HCT116 (cell line): ENCODE results near the gene CTSH. TPM values are rescaled to one million over a fixed set of nuclear protein-coding genes. Genes with fewer than 3 reads are reported as not detected.

Experiments
- ATAC-seq: fragments of 200-7000 bp; cut with Tn5 transposase; 2 replicates; pipeline ENCODE4 v1.9.1; 2020; ENCODE audit warnings: mild to moderate bottlenecking, moderate library complexity
- BruUV-seq: library from RNA; stranded (reverse); fragments of 400-500 nt; replicated peaks from 2 replicates; lab custom pipeline; 2021; lab: Mats Ljungman, UMichigan
- CTCF ChIA-PET: fragments of 300-600 bp; sonication (Branson Sonifier 250); formaldehyde crosslinking; loops from one replicate; lab custom pipeline; 2021; ENCODE audit warnings: antibody characterized with exemption; lab: Charles Lee
- POLR2A ChIA-PET: fragments of 300-600, 350-600 bp; sonication (Branson Sonifier 250); formaldehyde crosslinking; loops from one replicate; lab custom pipeline; 2021; ENCODE audit warnings: antibody characterized with exemption; lab: Charles Lee
- RAD21 ChIA-PET, 2 experiments: fragments of 300-600 bp; sonication (Branson Sonifier 250); formaldehyde crosslinking; loops; one replicate each; lab custom pipeline; 2023; ENCODE audit warnings: low total read pairs in 2 of 2; ENCODE audit not compliant: uncharacterized antibody in 2 of 2, unreplicated experiment in 2 of 2, low non-redundant PET in 1 of 2; lab: Charles Lee
- DNase-seq: peaks from one replicate; pipeline ENCODE4 v3.0.0-alpha.2; 2010; ENCODE audit warnings: low read depth, low spot score
- H2AFZ ChIP-seq: fragments of 200-600 bp; shearing (Covaris generic), sonication (generic); 2 replicates; pipeline ENCODE4 v1.6.1; 2017; ENCODE audit warnings: low read depth, mixed run types, mixed read lengths, antibody characterized with exemption, low read length; ENCODE audit not compliant: poor library complexity, severe bottlenecking
- H3K27ac ChIP-seq: 2 replicates; pipeline ENCODE4 v1.5.1; 2012; ENCODE audit warnings: low read depth, low read length
- H3K27me3 ChIP-seq: fragments of 200-600 bp; sonication (generic); 2 replicates; pipeline ENCODE4 v1.6.1; 2016; ENCODE audit warnings: mixed run types, low read length, mixed read lengths; ENCODE audit not compliant: insufficient read depth
- H3K36me3 ChIP-seq, 2 experiments: fragments of 200-500 bp in 1 of 2; fragments of 200-600 bp in 1 of 2; sonication (Bioruptor generic) in 1 of 2; sonication (generic) in 1 of 2; 2 replicates each; pipeline versions ENCODE4 v1.5.1 to v1.6.1; 2014 to 2016; ENCODE audit warnings: low read length in 2 of 2, inconsistent platforms in 1 of 2, mixed read lengths in 1 of 2, mixed run types in 1 of 2; ENCODE audit not compliant: insufficient read depth in 2 of 2, control insufficient read depth in 1 of 2
- H3K4me1 ChIP-seq, 2 experiments: fragments of 200-600 bp in 1 of 2; sonication (generic) in 1 of 2; 2 replicates each; pipeline versions ENCODE4 v1.5.1 to v1.6.1; 2012 to 2017; ENCODE audit warnings: low read length in 2 of 2, inconsistent platforms in 1 of 2, mild to moderate bottlenecking in 1 of 2, mixed read lengths in 1 of 2, mixed run types in 1 of 2, moderate library complexity in 1 of 2; ENCODE audit not compliant: insufficient read depth in 2 of 2, control insufficient read depth in 1 of 2
- H3K4me2 ChIP-seq: fragments of 200-600 bp; sonication (generic); 2 replicates; pipeline ENCODE4 v1.6.1; 2017; ENCODE audit warnings: mixed run types, low read length, mixed read lengths
- H3K4me3 ChIP-seq, 2 experiments: fragments of 200-600 bp in 1 of 2; sonication (generic) in 1 of 2; replicated peaks in 1 of 2; 2 replicates each; pipeline ENCODE4 v1.5.1; 2011 to 2016; ENCODE audit warnings: low read length in 2 of 2, control low read depth in 1 of 2, low read depth in 1 of 2, mild to moderate bottlenecking in 1 of 2, mixed read lengths in 1 of 2, mixed run types in 1 of 2
- H3K79me2 ChIP-seq: fragments of 200-600 bp; sonication (generic); 2 replicates; pipeline ENCODE4 v1.6.1; 2017; ENCODE audit warnings: mild to moderate bottlenecking, mixed run types, low read length, moderate library complexity, mixed read lengths; ENCODE audit not compliant: insufficient read depth
- H3K9ac ChIP-seq: fragments of 200-600 bp; sonication (generic); 2 replicates; pipeline ENCODE4 v1.6.1; 2016; ENCODE audit warnings: low read length, mixed read lengths
- H3K9me2 ChIP-seq: fragments of 200-600 bp; sonication (generic), shearing (Covaris generic); 2 replicates; pipeline ENCODE4 v1.6.1; 2017; ENCODE audit warnings: mixed run types, mild to moderate bottlenecking, moderate library complexity; ENCODE audit not compliant: insufficient read depth
- H3K9me3 ChIP-seq, 2 experiments: fragments of 200-500 bp in 1 of 2; fragments of 200-600 bp in 1 of 2; sonication (Bioruptor generic) in 1 of 2; sonication (generic) in 1 of 2; 2 replicates each; pipeline ENCODE4 v1.6.1; 2014 to 2017; ENCODE audit warnings: low read length in 2 of 2, mixed read lengths in 2 of 2, inconsistent platforms in 1 of 2, low read depth in 1 of 2, mild to moderate bottlenecking in 1 of 2, mixed run types in 1 of 2, moderate library complexity in 1 of 2; ENCODE audit not compliant: control insufficient read depth in 1 of 2, insufficient read depth in 1 of 2
- H4K20me1 ChIP-seq: fragments of 200-600 bp; sonication (generic), shearing (Covaris generic); 2 replicates; pipeline ENCODE4 v1.6.1; 2017; ENCODE audit warnings: mixed run types, mild to moderate bottlenecking, moderate library complexity; ENCODE audit not compliant: insufficient read depth
- CBX3 ChIP-seq: IDR thresholded peaks from 2 replicates; pipeline ENCODE4 v1.6.1; 2012; ENCODE audit warnings: low read depth
- CEBPB ChIP-seq: IDR thresholded peaks from 2 replicates; pipeline ENCODE4 v1.6.1; 2012; ENCODE audit warnings: low read depth
- CTCF ChIP-seq, 3 experiments: fragments of 200-600 bp in 1 of 3; sonication (generic) in 1 of 3; IDR thresholded peaks in 2 of 3; conservative IDR thresholded peaks in 1 of 3; 2 replicates each; pipeline ENCODE4 v1.5.1; 2012 to 2017; ENCODE audit warnings: low read depth in 2 of 3, low read length in 2 of 3, antibody characterized with exemption in 1 of 3, borderline replicate concordance in 1 of 3, control low read depth in 1 of 3, mild to moderate bottlenecking in 1 of 3, mixed read lengths in 1 of 3, mixed run types in 1 of 3, moderate library complexity in 1 of 3; ENCODE audit not compliant: insufficient read depth in 1 of 3
- EGR1 ChIP-seq: IDR thresholded peaks from 2 replicates; pipeline ENCODE4 v1.6.1; 2012; ENCODE audit warnings: low read depth
- EZH2phosphoT487 ChIP-seq: fragments of 200-600 bp; IDR thresholded peaks from 2 replicates; pipeline ENCODE4 v1.6.1; 2018; ENCODE audit warnings: antibody characterized with exemption, borderline replicate concordance
- JUND ChIP-seq: IDR thresholded peaks from 2 replicates; pipeline ENCODE4 v1.6.1; 2012
- POLR2A ChIP-seq: IDR thresholded peaks from 2 replicates; pipeline ENCODE4 v1.7.0; 2011; ENCODE audit warnings: borderline replicate concordance; ENCODE audit not compliant: insufficient read depth, insufficient read length; ENCODE audit errors: extremely low read depth
- RAD21 ChIP-seq: IDR thresholded peaks from 2 replicates; pipeline ENCODE4 v1.6.1; 2012; ENCODE audit warnings: low read depth, mild to moderate bottlenecking
- SP1 ChIP-seq: IDR thresholded peaks from 2 replicates; pipeline ENCODE4 v1.6.1; 2012; ENCODE audit warnings: low read depth
- ZBTB33 ChIP-seq: IDR thresholded peaks from 2 replicates; pipeline ENCODE4 v1.6.1; 2011; ENCODE audit warnings: mild to moderate bottlenecking, low read length, moderate library complexity; ENCODE audit not compliant: insufficient replicate concordance; ENCODE audit errors: extremely low read depth
- ZFX ChIP-seq: fragments of 450-650 bp; IDR thresholded peaks from 2 replicates; pipeline ENCODE4 v1.6.1; 2017
- ZNF274 ChIP-seq: fragments of 200-500 bp; sonication (Bioruptor generic); IDR thresholded peaks from 2 replicates; pipeline ENCODE4 v1.6.1; 2014; ENCODE audit warnings: mild to moderate bottlenecking, low read depth, low read length, inconsistent platforms
- intact Hi-C: fragments of 100-400 bp; cut with micrococcal nuclease; formaldehyde crosslinking; loops from 2 replicates; pipeline ENCODE4 v1.10.0; 2022
- total RNA-seq: library from RNA; stranded (reverse); gene quantifications from one replicate; pipeline ENCODE4 v1.2.1, GENCODE V29; 2021; ENCODE audit not compliant: unreplicated experiment
- TF ChIP-seq, protein P1 (sequence below): IDR thresholded peaks from 2 replicates; pipeline ENCODE4 v1.6.1; 2012; ENCODE audit warnings: low read depth

CTSH gene
- total RNA-seq, 1 experiment from 2014 or later: 37.5 TPM

GRCh38 chr15:78925076-78925624 is 19.7 kb downstream of the CTSH start:
- TF ChIP-seq EGR1 (no peak), CBX3 (no peak), RAD21 (no peak), EZH2phosphoT487 (no peak), POLR2A (no peak), ZFX (no peak), ZBTB33 (no peak), CTCF (IDR thresholded peaks at IDR 0.05 in 2 of 3, conservative IDR thresholded peaks at IDR 0.05 in 1 of 3; ENCODE audit: borderline replicate concordance in 1 of 3, insufficient read depth in 1 of 3, low read depth in 2 of 3, low read length in 2 of 3) (no peak), ZNF274 (no peak), CEBPB (no peak), SP1 (no peak), JUND (no peak)
- TF ChIP-seq, protein P1, sequence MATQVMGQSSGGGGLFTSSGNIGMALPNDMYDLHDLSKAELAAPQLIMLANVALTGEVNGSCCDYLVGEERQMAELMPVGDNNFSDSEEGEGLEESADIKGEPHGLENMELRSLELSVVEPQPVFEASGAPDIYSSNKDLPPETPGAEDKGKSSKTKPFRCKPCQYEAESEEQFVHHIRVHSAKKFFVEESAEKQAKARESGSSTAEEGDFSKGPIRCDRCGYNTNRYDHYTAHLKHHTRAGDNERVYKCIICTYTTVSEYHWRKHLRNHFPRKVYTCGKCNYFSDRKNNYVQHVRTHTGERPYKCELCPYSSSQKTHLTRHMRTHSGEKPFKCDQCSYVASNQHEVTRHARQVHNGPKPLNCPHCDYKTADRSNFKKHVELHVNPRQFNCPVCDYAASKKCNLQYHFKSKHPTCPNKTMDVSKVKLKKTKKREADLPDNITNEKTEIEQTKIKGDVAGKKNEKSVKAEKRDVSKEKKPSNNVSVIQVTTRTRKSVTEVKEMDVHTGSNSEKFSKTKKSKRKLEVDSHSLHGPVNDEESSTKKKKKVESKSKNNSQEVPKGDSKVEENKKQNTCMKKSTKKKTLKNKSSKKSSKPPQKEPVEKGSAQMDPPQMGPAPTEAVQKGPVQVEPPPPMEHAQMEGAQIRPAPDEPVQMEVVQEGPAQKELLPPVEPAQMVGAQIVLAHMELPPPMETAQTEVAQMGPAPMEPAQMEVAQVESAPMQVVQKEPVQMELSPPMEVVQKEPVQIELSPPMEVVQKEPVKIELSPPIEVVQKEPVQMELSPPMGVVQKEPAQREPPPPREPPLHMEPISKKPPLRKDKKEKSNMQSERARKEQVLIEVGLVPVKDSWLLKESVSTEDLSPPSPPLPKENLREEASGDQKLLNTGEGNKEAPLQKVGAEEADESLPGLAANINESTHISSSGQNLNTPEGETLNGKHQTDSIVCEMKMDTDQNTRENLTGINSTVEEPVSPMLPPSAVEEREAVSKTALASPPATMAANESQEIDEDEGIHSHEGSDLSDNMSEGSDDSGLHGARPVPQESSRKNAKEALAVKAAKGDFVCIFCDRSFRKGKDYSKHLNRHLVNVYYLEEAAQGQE: no peak
- Histone ChIP-seq H3K9me3 (no peaks in the 10 kb centered on the region), H3K36me3 (peaks cover 0 to 15% of the 10 kb centered on the region in 2 experiments; a peak in 2 of 4 replicates), H2AFZ (no peak overlapping the region), H3K4me1 (peaks cover 0 to 9% of the 10 kb centered on the region in 2 experiments; a peak in 2 of 4 replicates), H3K27me3 (no peaks in the 10 kb centered on the region), H3K9me2 (no peaks in the 10 kb centered on the region), H3K79me2 (no peaks in the 10 kb centered on the region), H3K9ac (no peak overlapping the region), H3K4me2 (no peak overlapping the region), H3K27ac (no peak overlapping the region), H3K4me3 (no peak overlapping the region), H4K20me1 (no peaks in the 10 kb centered on the region)
- ATAC-seq: no peak
- POLR2A ChIA-PET: no interaction called here
- CTCF ChIA-PET: interaction anchor here (1.2 kb wide), 1 partner anchor 259 kb away, joined by 3 read pairs; no protein-coding TSS in a partner anchor
- DNase-seq: no peak
- intact Hi-C loops: no loop called here
- RAD21 ChIA-PET: no interaction called here
- no TSS peak for BruUV-seq
